Calu3 (cell line): ENCODE data around the gene PPP1R27. TPM values are rescaled to one million over a fixed set of nuclear protein-coding genes. Genes with fewer than 3 reads are reported as not detected.

Source experiments
- BruUV-seq: library from RNA; stranded (reverse); fragments of 400-500 nt; replicated peaks from 2 replicates; lab custom pipeline; 2021; lab: Mats Ljungman, UMichigan
- CTCF ChIA-PET: fragments of 300-600 bp; sonication (Branson Sonifier 250); formaldehyde crosslinking; loops from one replicate; lab custom pipeline; 2022; ENCODE audit warnings: antibody characterized with exemption; lab: Charles Lee
- DNase-seq: peaks from one replicate; pipeline ENCODE4 v3.0.0; 2022
- H3K27ac Mint-ChIP-seq: one replicate; pipeline ENCODE4 v1.8.0; 2022; ENCODE audit warnings: mixed read lengths; ENCODE audit not compliant: unreplicated experiment
- H3K27me3 Mint-ChIP-seq: one replicate; pipeline ENCODE4 v1.8.0; 2022; ENCODE audit warnings: mixed read lengths; ENCODE audit not compliant: unreplicated experiment
- H3K36me3 Mint-ChIP-seq: one replicate; pipeline ENCODE4 v1.8.0; 2022; ENCODE audit warnings: mild to moderate bottlenecking, moderate library complexity, mixed read lengths; ENCODE audit not compliant: insufficient read depth, unreplicated experiment
- H3K4me1 Mint-ChIP-seq: one replicate; pipeline ENCODE4 v1.8.0; 2022; ENCODE audit warnings: mild to moderate bottlenecking, low read depth, mixed read lengths; ENCODE audit not compliant: unreplicated experiment
- H3K4me3 Mint-ChIP-seq: one replicate; pipeline ENCODE4 v1.8.0; 2022; ENCODE audit warnings: mild to moderate bottlenecking, low read depth, moderate library complexity, mixed read lengths; ENCODE audit not compliant: unreplicated experiment
- H3K9me3 Mint-ChIP-seq: one replicate; pipeline ENCODE4 v1.8.0; 2022; ENCODE audit warnings: low read depth, mixed read lengths; ENCODE audit not compliant: unreplicated experiment
- CTCF ChIP-seq: fragments of 200-600 bp; IDR thresholded peaks from one replicate; pipeline ENCODE4 v1.8.0; 2022; ENCODE audit warnings: antibody characterized with exemption; ENCODE audit not compliant: unreplicated experiment
- intact Hi-C: fragments of 100-400 bp; cut with micrococcal nuclease; formaldehyde crosslinking; loops from one replicate; pipeline ENCODE4 v1.10.0; 2022; ENCODE audit not compliant: unreplicated experiment
- total RNA-seq: library from RNA; stranded (reverse); gene quantifications from 2 replicates; pipeline ENCODE4 v1.2.3, GENCODE V29; 2022

The PPP1R27 gene
- total RNA-seq, 1 experiment from 2014 or later, result not detected

- DNase-seq, result no peak
- H3K36me3 Mint-ChIP-seq, result peaks cover 95% of the 10 kb centered on the region
- no peak overlapping the region for H3K27ac Mint-ChIP-seq
- intact Hi-C loops, result no loop called here
- CTCF ChIA-PET, result no interaction called here
- TF ChIP-seq CTCF, result no peak
- H3K9me3 Mint-ChIP-seq, result no peaks in the 10 kb centered on the region
- H3K4me3 Mint-ChIP-seq, result no peak overlapping the region
- no TSS peak for BruUV-seq
- H3K4me1 Mint-ChIP-seq, result peaks cover 32% of the 10 kb centered on the region
- no peaks in the 10 kb centered on the region for H3K27me3 Mint-ChIP-seq
Measured at GRCh38 chr17:81863833-81864768, 29.3 kb upstream of the PPP1R27 start.

DNA sequence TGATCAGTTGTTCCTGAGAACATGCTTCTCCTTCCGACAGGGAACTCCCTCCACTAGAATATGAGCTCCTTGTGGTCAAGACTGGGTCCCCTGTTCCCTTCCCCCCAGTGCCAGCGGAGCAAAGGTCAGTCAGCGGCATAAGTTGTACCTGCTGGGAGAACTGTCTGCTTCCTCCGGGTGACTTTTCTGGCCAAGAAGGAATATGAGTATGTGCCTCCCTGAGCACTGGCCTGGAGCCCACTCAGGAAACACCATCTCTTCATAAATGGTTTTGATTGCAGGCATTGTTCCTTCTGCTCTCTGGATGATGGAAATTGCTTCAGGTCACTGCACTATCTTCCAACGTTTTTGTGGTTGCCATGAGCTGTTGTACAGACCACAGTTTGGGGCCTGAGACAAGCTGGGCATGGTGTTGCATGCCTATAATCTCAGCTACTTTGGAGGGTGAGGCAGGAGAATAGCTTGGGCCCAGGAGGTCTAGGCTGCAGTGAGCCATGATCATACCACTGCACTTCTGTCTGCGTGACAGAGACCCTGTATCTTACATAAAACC lies 28.3 kb upstream of the PPP1R27 start:
- TF ChIP-seq CTCF, result no peak
- Mint-ChIP-seq H3K9me3 (no peaks in the 10 kb centered on the region), H3K27me3 (no peaks in the 10 kb centered on the region), H3K4me3 (peak overlapping the region; percentile 64), H3K4me1 (peaks cover 33% of the 10 kb centered on the region), H3K27ac (peak overlapping the region; percentile 91), H3K36me3 (peaks cover 95% of the 10 kb centered on the region)
- intact Hi-C loops, result no loop called here
- BruUV-seq, result no TSS peak
- no peak for DNase-seq
- CTCF ChIA-PET, result no interaction called here

DNA sequence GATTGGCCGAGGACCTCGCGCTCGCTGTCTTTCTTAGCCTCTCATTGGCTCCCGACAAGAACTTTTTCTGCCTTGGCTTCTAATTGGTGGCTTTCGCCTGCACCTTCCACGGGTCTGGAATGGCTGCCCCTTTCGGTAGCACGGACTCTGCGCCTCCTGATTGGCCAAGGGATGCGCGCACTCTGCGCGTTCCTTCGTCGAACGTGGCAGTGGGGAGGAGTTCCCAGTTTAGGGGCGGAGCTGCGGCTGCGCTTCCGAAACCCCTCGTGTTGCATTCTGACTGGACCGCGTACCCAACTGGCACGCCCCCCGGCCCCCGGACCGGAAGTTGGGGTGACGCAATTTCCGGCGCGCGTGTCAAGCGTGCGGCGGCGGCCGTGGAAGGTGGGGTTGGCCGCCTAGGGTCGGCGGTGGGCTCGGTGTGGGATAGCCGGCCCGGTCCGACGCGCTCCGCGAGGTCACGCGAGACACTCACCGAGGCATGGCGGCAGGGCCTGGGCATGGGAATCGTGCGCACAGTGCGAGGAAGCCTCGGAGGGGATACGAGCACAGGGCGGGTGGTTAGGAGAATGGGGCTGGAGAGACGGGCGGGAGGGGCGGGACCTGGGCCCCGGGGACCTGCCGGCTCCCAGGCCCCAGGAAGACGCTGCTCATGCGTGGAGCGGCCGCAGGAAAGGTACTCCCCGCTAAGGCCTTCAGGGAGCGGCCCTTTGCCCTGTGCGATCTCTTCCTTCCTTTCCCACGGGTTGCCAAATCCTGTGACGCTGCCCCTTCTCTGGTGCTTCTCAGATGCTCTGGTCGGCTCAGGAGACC lies 26.1 kb upstream of the PPP1R27 start:
- intact Hi-C loops, result no loop called here
- no peak for TF ChIP-seq CTCF
- DNase-seq, result peak; percentile 99
- H3K4me1 Mint-ChIP-seq, result peaks cover 29% of the 10 kb centered on the region
- peaks cover 95% of the 10 kb centered on the region for H3K36me3 Mint-ChIP-seq
- no TSS peak for BruUV-seq
- CTCF ChIA-PET, result no interaction called here
- peak overlapping the region; percentile 99 for H3K4me3 Mint-ChIP-seq
- no peaks in the 10 kb centered on the region for H3K27me3 Mint-ChIP-seq
- no peaks in the 10 kb centered on the region for H3K9me3 Mint-ChIP-seq
- peak overlapping the region; percentile 96 for H3K27ac Mint-ChIP-seq
